ENCODE results near the gene POLE3. TPM values are rescaled to one million over a fixed set of nuclear protein-coding genes. Genes with fewer than 3 reads are reported as not detected.

Gene POLE3
- total RNA-seq, 1 donor: 30.8 TPM

GRCh38 chr9:113426701-113427100 lies 16.2 kb upstream of the POLE3 start:
- Histone ChIP-seq H3K9me3 (ENCODE audit: low read depth, low read length) (no peaks in the 10 kb centered on the region), H3K4me2 (ENCODE audit: insufficient read depth, low read length) (no peak overlapping the region), H3K4me3 (ENCODE audit: insufficient read depth, low read length) (no peak overlapping the region), H3K27ac (ENCODE audit: low read depth, low read length) (no peak overlapping the region), H4K20me1 (ENCODE audit: insufficient read depth, low read length) (no peaks in the 10 kb centered on the region), H3K36me3 (ENCODE audit: insufficient read depth, low read length) (no peaks in the 10 kb centered on the region), H3K27me3 (ENCODE audit: insufficient read depth, low read length) (peaks cover 17% of the 10 kb centered on the region), H3K79me2 (ENCODE audit: insufficient read depth, low read length) (no peaks in the 10 kb centered on the region), H2AFZ (ENCODE audit: low read length) (no peak overlapping the region), H3K4me1 (ENCODE audit: insufficient read depth, low read length) (no peaks in the 10 kb centered on the region)
- DNase-seq (ENCODE audit: insufficient read length, low spot score, missing footprints): no peak
- no peak for TF ChIP-seq CTCF (IDR thresholded peaks at IDR 0.05; ENCODE audit: extremely low read depth, low read depth, low read length)

- DNase-seq (ENCODE audit: insufficient read length, low spot score, missing footprints): no peak
- H2AFZ ChIP-seq (ENCODE audit: low read length): no peak overlapping the region
- H3K9me3 ChIP-seq (ENCODE audit: low read depth, low read length): no peaks in the 10 kb centered on the region
- H4K20me1 ChIP-seq (ENCODE audit: insufficient read depth, low read length): no peaks in the 10 kb centered on the region
- no peak overlapping the region for H3K4me3 ChIP-seq (ENCODE audit: insufficient read depth, low read length)
- TF ChIP-seq CTCF (IDR thresholded peaks at IDR 0.05; ENCODE audit: extremely low read depth, low read depth, low read length): no peak
- no peak overlapping the region for H3K4me2 ChIP-seq (ENCODE audit: insufficient read depth, low read length)
- H3K27ac ChIP-seq (ENCODE audit: low read depth, low read length): no peak overlapping the region
- no peaks in the 10 kb centered on the region for H3K36me3 ChIP-seq (ENCODE audit: insufficient read depth, low read length)
- no peaks in the 10 kb centered on the region for H3K4me1 ChIP-seq (ENCODE audit: insufficient read depth, low read length)
- no peaks in the 10 kb centered on the region for H3K79me2 ChIP-seq (ENCODE audit: insufficient read depth, low read length)
- peaks cover 13% of the 10 kb centered on the region for H3K27me3 ChIP-seq (ENCODE audit: insufficient read depth, low read length)
Measured at GRCh38 chr9:113425072-113425471, 14.6 kb upstream of the POLE3 start.

GRCh38 chr9:113421726-113422125 lies 11.3 kb upstream of the POLE3 start:
- Histone ChIP-seq H3K4me2 (ENCODE audit: insufficient read depth, low read length) (no peak overlapping the region), H3K27ac (ENCODE audit: low read depth, low read length) (no peak overlapping the region), H3K4me3 (ENCODE audit: insufficient read depth, low read length) (no peak overlapping the region), H3K4me1 (ENCODE audit: insufficient read depth, low read length) (no peaks in the 10 kb centered on the region), H3K9me3 (ENCODE audit: low read depth, low read length) (no peaks in the 10 kb centered on the region), H3K79me2 (ENCODE audit: insufficient read depth, low read length) (no peaks in the 10 kb centered on the region), H4K20me1 (ENCODE audit: insufficient read depth, low read length) (no peaks in the 10 kb centered on the region), H3K27me3 (ENCODE audit: insufficient read depth, low read length) (peaks cover 16% of the 10 kb centered on the region), H3K36me3 (ENCODE audit: insufficient read depth, low read length) (no peaks in the 10 kb centered on the region), H2AFZ (ENCODE audit: low read length) (no peak overlapping the region)
- TF ChIP-seq CTCF (IDR thresholded peaks at IDR 0.05; ENCODE audit: extremely low read depth, low read depth, low read length): no peak
- DNase-seq (ENCODE audit: insufficient read length, low spot score, missing footprints): no peak

- Histone ChIP-seq H3K4me2 (ENCODE audit: insufficient read depth, low read length) (no peak overlapping the region), H3K27me3 (ENCODE audit: insufficient read depth, low read length) (peaks cover 5% of the 10 kb centered on the region), H3K4me3 (ENCODE audit: insufficient read depth, low read length) (no peak overlapping the region), H3K79me2 (ENCODE audit: insufficient read depth, low read length) (no peaks in the 10 kb centered on the region), H3K36me3 (ENCODE audit: insufficient read depth, low read length) (no peaks in the 10 kb centered on the region), H2AFZ (ENCODE audit: low read length) (no peak overlapping the region), H3K9me3 (ENCODE audit: low read depth, low read length) (no peaks in the 10 kb centered on the region), H3K27ac (ENCODE audit: low read depth, low read length) (no peak overlapping the region), H4K20me1 (ENCODE audit: insufficient read depth, low read length) (no peaks in the 10 kb centered on the region), H3K4me1 (ENCODE audit: insufficient read depth, low read length) (no peaks in the 10 kb centered on the region)
- no peak for DNase-seq (ENCODE audit: insufficient read length, low spot score, missing footprints)
- TF ChIP-seq CTCF (IDR thresholded peaks at IDR 0.05; ENCODE audit: extremely low read depth, low read depth, low read length): no peak
Measured at GRCh38 chr9:113417370-113417769, 6.9 kb upstream of the POLE3 start.
